ENCODE results near the gene FGFR3.

The FGFR3 gene

DNA sequence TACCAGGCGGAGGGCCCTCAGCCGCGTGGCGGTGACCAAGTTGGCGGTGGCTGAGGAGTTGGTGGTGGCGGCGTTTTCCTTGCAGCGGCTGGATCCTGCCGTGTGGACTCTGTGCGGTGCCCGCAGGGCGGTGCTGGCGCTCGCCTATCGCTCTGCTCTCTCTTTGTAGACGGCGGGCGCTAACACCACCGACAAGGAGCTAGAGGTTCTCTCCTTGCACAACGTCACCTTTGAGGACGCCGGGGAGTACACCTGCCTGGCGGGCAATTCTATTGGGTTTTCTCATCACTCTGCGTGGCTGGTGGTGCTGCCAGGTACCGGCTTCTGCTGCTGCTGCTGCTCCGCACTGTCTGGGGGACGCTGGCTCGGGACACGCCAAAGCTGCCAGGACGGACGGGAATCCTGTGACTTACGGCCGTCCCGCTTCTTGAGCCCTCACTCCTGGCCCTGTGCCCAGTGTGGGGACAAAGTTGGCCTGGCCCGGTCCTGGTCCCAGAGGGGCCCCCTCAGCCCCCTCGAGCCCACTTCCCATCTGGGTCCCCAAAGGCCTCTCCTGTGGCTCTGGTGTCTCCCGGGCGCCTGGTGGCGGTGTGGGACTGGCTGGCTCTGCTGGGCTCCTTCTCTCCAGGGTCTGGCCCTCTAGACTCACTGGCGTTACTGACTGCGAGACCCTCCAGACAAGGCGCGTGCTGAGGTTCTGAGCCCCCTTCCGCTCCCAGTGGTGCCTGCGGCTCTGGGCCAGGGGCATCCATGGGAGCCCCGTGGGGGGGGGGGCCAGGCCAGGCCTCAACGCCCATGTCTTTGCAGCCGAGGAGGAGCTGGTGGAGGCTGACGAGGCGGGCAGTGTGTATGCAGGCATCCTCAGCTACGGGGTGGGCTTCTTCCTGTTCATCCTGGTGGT lies 10.7 kb downstream of the FGFR3 start:
- H3K4me3 ChIP-seq (ENCODE audit: low read depth, low read length): no peak overlapping the region
- DNase-seq (ENCODE audit: low read depth): no peak
- TF ChIP-seq, protein P1, sequence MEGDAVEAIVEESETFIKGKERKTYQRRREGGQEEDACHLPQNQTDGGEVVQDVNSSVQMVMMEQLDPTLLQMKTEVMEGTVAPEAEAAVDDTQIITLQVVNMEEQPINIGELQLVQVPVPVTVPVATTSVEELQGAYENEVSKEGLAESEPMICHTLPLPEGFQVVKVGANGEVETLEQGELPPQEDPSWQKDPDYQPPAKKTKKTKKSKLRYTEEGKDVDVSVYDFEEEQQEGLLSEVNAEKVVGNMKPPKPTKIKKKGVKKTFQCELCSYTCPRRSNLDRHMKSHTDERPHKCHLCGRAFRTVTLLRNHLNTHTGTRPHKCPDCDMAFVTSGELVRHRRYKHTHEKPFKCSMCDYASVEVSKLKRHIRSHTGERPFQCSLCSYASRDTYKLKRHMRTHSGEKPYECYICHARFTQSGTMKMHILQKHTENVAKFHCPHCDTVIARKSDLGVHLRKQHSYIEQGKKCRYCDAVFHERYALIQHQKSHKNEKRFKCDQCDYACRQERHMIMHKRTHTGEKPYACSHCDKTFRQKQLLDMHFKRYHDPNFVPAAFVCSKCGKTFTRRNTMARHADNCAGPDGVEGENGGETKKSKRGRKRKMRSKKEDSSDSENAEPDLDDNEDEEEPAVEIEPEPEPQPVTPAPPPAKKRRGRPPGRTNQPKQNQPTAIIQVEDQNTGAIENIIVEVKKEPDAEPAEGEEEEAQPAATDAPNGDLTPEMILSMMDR (IDR thresholded peaks at IDR 0.05; ENCODE audit: low read depth, low read length): no peak
- TF ChIP-seq MYC (IDR thresholded peaks at IDR 0.05; ENCODE audit: low read depth, low read length) (no peak), POLR2A (IDR thresholded peaks at IDR 0.05; ENCODE audit: extremely low read depth, insufficient read length) (no peak)
- TF ChIP-seq, protein P2, sequence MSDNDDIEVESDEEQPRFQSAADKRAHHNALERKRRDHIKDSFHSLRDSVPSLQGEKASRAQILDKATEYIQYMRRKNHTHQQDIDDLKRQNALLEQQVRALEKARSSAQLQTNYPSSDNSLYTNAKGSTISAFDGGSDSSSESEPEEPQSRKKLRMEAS (IDR thresholded peaks at IDR 0.05; ENCODE audit: low read depth, low read length): no peak

DNA sequence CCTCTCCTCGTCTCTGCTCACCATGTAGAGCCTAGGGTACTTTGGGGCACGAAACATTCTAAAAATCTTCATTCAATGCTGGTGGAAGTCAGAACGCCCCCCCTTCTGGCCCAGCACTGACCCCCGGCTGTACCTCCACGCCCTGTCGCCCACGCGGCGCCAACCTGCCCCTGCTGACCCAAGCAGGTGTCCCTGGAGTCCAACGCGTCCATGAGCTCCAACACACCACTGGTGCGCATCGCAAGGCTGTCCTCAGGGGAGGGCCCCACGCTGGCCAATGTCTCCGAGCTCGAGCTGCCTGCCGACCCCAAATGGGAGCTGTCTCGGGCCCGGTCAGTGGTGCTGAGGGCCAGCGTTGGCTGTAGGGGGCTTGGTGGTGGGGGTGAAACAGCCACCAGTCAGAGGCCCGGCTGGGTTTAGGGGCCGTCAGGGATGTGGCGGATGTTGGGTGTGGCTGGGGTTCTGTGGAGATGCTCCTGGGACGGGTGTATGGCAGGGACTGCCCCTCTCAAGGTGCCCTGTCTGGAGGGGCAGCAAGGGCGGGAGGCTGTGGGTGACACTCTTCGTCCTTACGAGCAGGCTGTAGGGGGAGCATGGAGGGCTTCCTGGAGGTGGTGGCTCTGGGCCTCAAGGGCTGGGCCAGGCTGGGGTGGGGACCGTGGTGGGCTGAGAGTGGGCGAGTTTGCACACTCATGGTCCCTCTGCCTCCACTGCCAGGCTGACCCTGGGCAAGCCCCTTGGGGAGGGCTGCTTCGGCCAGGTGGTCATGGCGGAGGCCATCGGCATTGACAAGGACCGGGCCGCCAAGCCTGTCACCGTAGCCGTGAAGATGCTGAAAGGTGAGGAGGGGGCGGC lies 11.8 kb downstream of the FGFR3 start:
- TF ChIP-seq POLR2A (IDR thresholded peaks at IDR 0.05; ENCODE audit: extremely low read depth, insufficient read length) (no peak), MYC (IDR thresholded peaks at IDR 0.05; ENCODE audit: low read depth, low read length) (no peak)
- TF ChIP-seq, protein P2 (IDR thresholded peaks at IDR 0.05; ENCODE audit: low read depth, low read length): no peak
- TF ChIP-seq, protein P1 (IDR thresholded peaks at IDR 0.05; ENCODE audit: low read depth, low read length): no peak
- DNase-seq (ENCODE audit: low read depth): no peak
- H3K4me3 ChIP-seq (ENCODE audit: low read depth, low read length): no peak overlapping the region

DNA sequence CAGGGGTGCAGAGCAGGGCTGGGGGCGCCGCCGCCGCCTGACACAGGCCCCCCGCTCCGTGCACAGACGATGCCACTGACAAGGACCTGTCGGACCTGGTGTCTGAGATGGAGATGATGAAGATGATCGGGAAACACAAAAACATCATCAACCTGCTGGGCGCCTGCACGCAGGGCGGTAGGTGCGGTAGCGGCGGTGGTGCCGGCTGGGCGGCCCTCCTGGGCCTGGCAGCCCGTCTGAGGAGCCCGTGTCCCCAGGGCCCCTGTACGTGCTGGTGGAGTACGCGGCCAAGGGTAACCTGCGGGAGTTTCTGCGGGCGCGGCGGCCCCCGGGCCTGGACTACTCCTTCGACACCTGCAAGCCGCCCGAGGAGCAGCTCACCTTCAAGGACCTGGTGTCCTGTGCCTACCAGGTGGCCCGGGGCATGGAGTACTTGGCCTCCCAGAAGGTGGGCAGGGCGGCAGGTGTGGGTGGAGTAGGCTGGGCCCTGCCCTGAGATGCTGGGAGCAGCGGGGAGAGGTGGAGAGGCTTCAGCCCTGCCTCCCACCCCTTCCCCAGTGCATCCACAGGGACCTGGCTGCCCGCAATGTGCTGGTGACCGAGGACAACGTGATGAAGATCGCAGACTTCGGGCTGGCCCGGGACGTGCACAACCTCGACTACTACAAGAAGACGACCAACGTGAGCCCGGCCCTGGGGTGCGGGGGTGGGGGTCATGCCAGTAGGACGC lies 12.6 kb downstream of the FGFR3 start:
- no peak for DNase-seq (ENCODE audit: low read depth)
- TF ChIP-seq, protein P1 (IDR thresholded peaks at IDR 0.05; ENCODE audit: low read depth, low read length): no peak
- TF ChIP-seq, protein P2 (IDR thresholded peaks at IDR 0.05; ENCODE audit: low read depth, low read length): no peak
- TF ChIP-seq POLR2A (IDR thresholded peaks at IDR 0.05; ENCODE audit: extremely low read depth, insufficient read length): no peak
- no peak for TF ChIP-seq MYC (IDR thresholded peaks at IDR 0.05; ENCODE audit: low read depth, low read length)
- H3K4me3 ChIP-seq (ENCODE audit: low read depth, low read length): no peak overlapping the region

DNA sequence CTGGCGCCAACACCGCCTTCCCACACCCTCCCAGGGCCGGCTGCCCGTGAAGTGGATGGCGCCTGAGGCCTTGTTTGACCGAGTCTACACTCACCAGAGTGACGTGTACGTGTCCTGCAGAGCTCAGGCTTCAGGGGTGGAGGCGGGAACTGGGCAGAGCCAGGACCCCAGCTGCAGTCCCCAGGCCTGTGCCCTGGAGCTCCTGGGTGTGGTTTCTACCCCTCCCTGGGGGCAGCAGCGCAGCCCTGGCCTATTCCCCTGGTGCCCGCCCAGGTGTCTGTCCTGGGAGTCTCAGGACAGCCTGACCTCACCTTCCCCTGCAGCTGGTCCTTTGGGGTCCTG lies 13.1 kb downstream of the FGFR3 start:
- TF ChIP-seq MYC (IDR thresholded peaks at IDR 0.05; ENCODE audit: low read depth, low read length): no peak
- TF ChIP-seq POLR2A (IDR thresholded peaks at IDR 0.05; ENCODE audit: extremely low read depth, insufficient read length): no peak
- TF ChIP-seq, protein P2 (IDR thresholded peaks at IDR 0.05; ENCODE audit: low read depth, low read length): no peak
- TF ChIP-seq, protein P1 (IDR thresholded peaks at IDR 0.05; ENCODE audit: low read depth, low read length): no peak
- no peak for DNase-seq (ENCODE audit: low read depth)
- no peak overlapping the region for H3K4me3 ChIP-seq (ENCODE audit: low read depth, low read length)

DNA sequence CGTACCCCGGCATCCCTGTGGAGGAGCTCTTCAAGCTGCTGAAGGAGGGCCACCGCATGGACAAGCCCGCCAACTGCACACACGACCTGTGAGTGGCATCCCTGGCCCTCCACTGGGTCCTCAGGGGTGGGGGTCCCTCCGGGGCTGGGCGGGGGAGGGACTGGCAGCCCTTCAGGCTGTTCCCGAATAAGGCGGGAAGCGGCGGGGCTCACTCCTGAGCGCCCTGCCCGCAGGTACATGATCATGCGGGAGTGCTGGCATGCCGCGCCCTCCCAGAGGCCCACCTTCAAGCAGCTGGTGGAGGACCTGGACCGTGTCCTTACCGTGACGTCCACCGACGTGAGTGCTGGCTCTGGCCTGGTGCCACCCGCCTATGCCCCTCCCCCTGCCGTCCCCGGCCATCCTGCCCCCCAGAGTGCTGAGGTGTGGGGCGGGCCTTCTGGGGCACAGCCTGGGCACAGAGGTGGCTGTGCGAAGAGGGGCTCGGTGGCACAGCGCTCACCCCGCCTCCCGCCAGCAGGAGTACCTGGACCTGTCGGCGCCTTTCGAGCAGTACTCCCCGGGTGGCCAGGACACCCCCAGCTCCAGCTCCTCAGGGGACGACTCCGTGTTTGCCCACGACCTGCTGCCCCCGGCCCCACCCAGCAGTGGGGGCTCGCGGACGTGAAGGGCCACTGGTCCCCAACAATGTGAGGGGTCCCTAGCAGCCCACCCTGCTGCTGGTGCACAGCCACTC lies 13.7 kb downstream of the FGFR3 start:
- DNase-seq (ENCODE audit: low read depth): no peak
- TF ChIP-seq, protein P2 (IDR thresholded peaks at IDR 0.05; ENCODE audit: low read depth, low read length): no peak
- TF ChIP-seq POLR2A (IDR thresholded peaks at IDR 0.05; ENCODE audit: extremely low read depth, insufficient read length): no peak
- TF ChIP-seq, protein P1 (IDR thresholded peaks at IDR 0.05; ENCODE audit: low read depth, low read length): no peak
- no peak for TF ChIP-seq MYC (IDR thresholded peaks at IDR 0.05; ENCODE audit: low read depth, low read length)
- H3K4me3 ChIP-seq (ENCODE audit: low read depth, low read length): no peak overlapping the region

Measured in NB4 (cell line).